HL-60 (cell line): ENCODE measurements around the gene BRMS1.

Source experiments
- DNase-seq, 2 experiments: peaks; one replicate each; pipeline ENCODE4 v3.0.0-alpha.2; 2010 to 2020; ENCODE audit warnings: low read depth in 1 of 2, low spot score in 1 of 2
- H3K27ac ChIP-seq: fragments of 250-450 bp; sonication (Bioruptor Pico); replicated peaks from 2 replicates; pipeline ENCODE4 v1.5.1; 2020; ENCODE audit warnings: mild to moderate bottlenecking, moderate library complexity
- H3K27me3 ChIP-seq: fragments of 250-450 bp; sonication (Bioruptor Pico); 2 replicates; pipeline ENCODE4 v1.5.1; 2021; ENCODE audit warnings: mild to moderate bottlenecking, moderate library complexity; ENCODE audit not compliant: insufficient read depth, poor library complexity, severe bottlenecking
- H3K4me3 ChIP-seq: replicated peaks from 2 replicates; pipeline ENCODE4 v1.5.1; 2011; ENCODE audit warnings: mild to moderate bottlenecking, control low read depth, low read length; ENCODE audit not compliant: insufficient read depth
- GABPA ChIP-seq: IDR thresholded peaks from 2 replicates; pipeline ENCODE4 v1.6.1; 2012; ENCODE audit warnings: low read depth
- POLR2AphosphoS5 ChIP-seq: IDR thresholded peaks from 2 replicates; pipeline ENCODE4 v1.6.1; 2012; ENCODE audit warnings: low read depth
- SPI1 ChIP-seq: IDR thresholded peaks from 2 replicates; pipeline ENCODE4 v1.6.1; 2012; ENCODE audit warnings: low read depth, mild to moderate bottlenecking, borderline replicate concordance
- TF ChIP-seq, protein P1 (sequence below): IDR thresholded peaks from one replicate; pipeline ENCODE4 v1.5.1; 2011; ENCODE audit warnings: low read length, control low read depth, inconsistent platforms; ENCODE audit not compliant: insufficient read depth
- TF ChIP-seq, protein P2 (sequence below): IDR thresholded peaks from 2 replicates; pipeline ENCODE4 v1.6.1; 2012; ENCODE audit warnings: low read depth; ENCODE audit not compliant: insufficient replicate concordance

The BRMS1 gene

DNA sequence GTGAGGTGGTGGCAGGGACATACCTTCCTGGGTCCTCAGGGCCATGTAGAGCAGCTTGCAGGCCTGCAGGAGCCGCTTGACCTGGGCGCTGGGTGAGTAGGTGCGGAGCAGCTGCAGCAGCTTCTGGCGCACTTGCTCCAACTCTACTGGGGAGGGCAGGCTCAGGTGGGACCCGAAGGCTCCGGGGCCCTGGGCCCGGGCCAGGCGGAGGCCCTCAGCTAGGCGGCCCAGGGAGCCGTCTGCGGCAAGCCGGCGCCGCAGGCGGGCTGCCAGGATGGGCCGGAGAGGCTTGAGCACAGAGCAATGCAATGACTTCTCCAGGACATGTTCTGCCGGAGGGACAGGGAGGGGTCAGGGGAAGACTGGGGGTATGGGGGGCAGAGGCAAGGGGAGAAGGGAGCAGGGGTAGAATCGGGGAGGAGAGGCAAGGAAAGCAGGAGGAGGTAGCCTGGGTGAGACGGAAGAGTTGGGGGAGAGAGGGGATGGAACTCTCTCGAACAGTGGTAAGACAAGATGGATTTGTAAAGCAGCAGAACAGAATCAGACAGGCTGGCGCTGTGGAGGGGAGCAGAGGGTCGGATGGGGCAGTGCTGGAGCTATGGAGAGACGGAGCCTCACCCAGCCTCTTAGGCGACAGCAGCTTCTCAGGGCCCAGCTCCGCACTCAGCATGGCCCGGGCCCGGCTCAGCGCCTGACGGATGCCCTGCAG lies 10.9 kb downstream of the BRMS1 start:
- H3K4me3 ChIP-seq: no peak overlapping the region
- H3K27me3 ChIP-seq: no peaks in the 10 kb centered on the region
- DNase-seq: no peak
- TF ChIP-seq SPI1 (no peak), POLR2AphosphoS5 (no peak), GABPA (no peak)
- TF ChIP-seq, protein P1, sequence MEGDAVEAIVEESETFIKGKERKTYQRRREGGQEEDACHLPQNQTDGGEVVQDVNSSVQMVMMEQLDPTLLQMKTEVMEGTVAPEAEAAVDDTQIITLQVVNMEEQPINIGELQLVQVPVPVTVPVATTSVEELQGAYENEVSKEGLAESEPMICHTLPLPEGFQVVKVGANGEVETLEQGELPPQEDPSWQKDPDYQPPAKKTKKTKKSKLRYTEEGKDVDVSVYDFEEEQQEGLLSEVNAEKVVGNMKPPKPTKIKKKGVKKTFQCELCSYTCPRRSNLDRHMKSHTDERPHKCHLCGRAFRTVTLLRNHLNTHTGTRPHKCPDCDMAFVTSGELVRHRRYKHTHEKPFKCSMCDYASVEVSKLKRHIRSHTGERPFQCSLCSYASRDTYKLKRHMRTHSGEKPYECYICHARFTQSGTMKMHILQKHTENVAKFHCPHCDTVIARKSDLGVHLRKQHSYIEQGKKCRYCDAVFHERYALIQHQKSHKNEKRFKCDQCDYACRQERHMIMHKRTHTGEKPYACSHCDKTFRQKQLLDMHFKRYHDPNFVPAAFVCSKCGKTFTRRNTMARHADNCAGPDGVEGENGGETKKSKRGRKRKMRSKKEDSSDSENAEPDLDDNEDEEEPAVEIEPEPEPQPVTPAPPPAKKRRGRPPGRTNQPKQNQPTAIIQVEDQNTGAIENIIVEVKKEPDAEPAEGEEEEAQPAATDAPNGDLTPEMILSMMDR: no peak
- TF ChIP-seq, protein P2, sequence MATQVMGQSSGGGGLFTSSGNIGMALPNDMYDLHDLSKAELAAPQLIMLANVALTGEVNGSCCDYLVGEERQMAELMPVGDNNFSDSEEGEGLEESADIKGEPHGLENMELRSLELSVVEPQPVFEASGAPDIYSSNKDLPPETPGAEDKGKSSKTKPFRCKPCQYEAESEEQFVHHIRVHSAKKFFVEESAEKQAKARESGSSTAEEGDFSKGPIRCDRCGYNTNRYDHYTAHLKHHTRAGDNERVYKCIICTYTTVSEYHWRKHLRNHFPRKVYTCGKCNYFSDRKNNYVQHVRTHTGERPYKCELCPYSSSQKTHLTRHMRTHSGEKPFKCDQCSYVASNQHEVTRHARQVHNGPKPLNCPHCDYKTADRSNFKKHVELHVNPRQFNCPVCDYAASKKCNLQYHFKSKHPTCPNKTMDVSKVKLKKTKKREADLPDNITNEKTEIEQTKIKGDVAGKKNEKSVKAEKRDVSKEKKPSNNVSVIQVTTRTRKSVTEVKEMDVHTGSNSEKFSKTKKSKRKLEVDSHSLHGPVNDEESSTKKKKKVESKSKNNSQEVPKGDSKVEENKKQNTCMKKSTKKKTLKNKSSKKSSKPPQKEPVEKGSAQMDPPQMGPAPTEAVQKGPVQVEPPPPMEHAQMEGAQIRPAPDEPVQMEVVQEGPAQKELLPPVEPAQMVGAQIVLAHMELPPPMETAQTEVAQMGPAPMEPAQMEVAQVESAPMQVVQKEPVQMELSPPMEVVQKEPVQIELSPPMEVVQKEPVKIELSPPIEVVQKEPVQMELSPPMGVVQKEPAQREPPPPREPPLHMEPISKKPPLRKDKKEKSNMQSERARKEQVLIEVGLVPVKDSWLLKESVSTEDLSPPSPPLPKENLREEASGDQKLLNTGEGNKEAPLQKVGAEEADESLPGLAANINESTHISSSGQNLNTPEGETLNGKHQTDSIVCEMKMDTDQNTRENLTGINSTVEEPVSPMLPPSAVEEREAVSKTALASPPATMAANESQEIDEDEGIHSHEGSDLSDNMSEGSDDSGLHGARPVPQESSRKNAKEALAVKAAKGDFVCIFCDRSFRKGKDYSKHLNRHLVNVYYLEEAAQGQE: no peak
- H3K27ac ChIP-seq: no peak overlapping the region

DNA sequence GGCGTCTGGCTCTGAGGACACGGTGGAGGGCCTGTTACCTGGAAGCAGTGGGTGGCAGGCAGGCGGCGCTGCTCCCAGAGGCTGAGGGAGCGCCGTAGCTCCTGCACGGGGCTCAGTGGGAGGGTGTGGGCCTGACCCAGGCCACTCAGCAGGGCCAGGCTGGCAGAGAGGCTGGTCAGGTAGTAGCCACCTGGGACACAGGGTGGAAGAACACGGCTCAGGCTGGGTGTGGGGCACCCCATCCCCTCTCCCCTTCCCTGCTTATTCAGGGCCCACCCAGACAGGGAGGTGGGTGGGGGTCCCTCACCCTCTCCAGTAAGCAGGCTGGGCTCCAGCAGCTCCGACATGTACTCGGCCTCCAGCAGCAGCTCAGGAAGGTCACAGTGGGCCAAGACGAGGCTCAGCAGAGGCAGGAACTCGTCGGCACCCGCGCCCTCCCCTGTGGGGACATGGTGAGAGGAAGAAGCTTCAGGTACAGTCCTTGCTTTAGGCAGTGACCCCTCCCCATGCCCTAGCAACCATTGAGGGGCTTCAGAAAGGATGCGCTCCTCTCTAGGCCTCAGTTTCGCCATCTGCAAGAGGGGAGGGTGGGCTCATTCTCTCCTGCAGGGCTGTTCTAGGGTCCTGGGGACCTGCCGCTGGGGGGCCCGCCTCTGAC lies 11.6 kb downstream of the BRMS1 start:
- DNase-seq: no peak
- Histone ChIP-seq H3K27me3 (no peaks in the 10 kb centered on the region), H3K27ac (no peak overlapping the region), H3K4me3 (no peak overlapping the region)
- TF ChIP-seq, protein P1: no peak
- no peak for TF ChIP-seq SPI1
- TF ChIP-seq POLR2AphosphoS5: no peak
- no peak for TF ChIP-seq GABPA
- TF ChIP-seq, protein P2: no peak

DNA sequence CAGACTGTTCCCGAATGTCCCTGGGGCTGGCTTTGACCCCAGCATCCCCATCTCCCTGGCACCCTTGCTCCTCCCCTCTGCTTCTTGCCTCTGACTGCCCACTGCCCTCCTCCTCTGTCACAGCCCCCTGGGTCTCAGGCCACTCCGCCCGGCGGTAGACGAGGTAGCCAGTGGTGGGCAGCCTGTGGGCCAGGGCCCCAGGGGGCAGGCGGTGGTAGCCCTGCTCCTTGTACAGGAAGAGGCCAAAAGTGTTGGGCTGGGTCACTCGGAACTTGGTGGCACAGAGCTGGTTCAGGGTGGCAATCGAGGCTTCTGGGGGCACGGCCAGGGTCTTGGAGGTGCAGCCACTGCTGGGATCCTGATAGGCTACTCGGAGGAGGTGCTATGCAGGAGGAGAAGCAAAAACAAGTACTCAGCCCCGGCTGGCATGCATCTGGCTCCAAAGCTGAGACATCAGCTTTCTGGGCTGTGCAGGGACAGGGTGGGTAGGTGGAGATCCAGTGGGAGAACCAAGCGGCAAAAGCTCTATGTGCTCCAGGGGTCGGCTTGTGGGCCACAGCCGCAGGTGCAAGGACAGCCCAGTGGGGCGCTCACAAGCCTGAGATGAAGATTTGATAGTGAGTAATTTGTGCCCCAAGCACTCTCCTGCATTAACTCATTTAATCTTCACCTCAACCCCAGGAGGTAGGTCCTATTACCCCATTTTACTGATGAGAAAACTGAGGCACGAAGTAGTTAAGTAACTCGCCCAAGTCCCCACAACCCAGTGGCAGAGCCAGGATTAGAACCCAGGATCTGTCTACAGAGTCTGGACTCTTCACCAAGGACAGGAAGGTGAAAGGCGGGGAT lies 12.3 kb downstream of the BRMS1 start:
- Histone ChIP-seq H3K27me3 (no peaks in the 10 kb centered on the region), H3K27ac (no peak overlapping the region), H3K4me3 (no peak overlapping the region)
- DNase-seq: no peak
- TF ChIP-seq SPI1 (no peak), GABPA (no peak), POLR2AphosphoS5 (no peak)
- TF ChIP-seq, protein P1: no peak
- TF ChIP-seq, protein P2: no peak
